ENCODE data around the gene GNAQ. TPM values are rescaled to one million over a fixed set of nuclear protein-coding genes. Genes with fewer than 3 reads are reported as not detected.
A peak's percentile ranks its signal among the peaks of the same experiment; 100 is the strongest.

GNAQ gene
- total and polyA plus RNA-seq, 2 of the 4 experiments (the other 2 are of a cell fraction), result 23.1 to 50.7 TPM

GRCh38 chr9:77830618-77831285 is 200.9 kb downstream of the GNAQ start:
- H4K91ac ChIP-seq (ENCODE audit: insufficient read depth, low read depth, low read length), result no peak overlapping the region
- no peak overlapping the region for H2BK20ac ChIP-seq (ENCODE audit: low read depth, low read length)
- H3K36me3 ChIP-seq (ENCODE audit: control insufficient read depth, insufficient read depth, low read length), result no peaks in the 10 kb centered on the region
- no peak overlapping the region for H2BK120ac ChIP-seq (ENCODE audit: low read depth, low read length)
- DNase-seq (no peak), ATAC-seq (ENCODE audit: low read depth) (peak; percentile 45; the same call in 1 of the 2 replicates)
- H2BK15ac ChIP-seq (ENCODE audit: low read depth, low read length), result no peak overlapping the region
- H3K9me1 ChIP-seq (ENCODE audit: insufficient read depth, low read length), result peaks cover 6% of the 10 kb centered on the region
- no peak overlapping the region for H3K23ac ChIP-seq (ENCODE audit: low read depth, low read length)
- BruUV-seq (replicated peaks), result no TSS peak
- no peak overlapping the region for H3K4me2 ChIP-seq (ENCODE audit: low read depth, low read length)
- peaks cover 6% of the 10 kb centered on the region for H3K4me1 ChIP-seq (ENCODE audit: control insufficient read depth, insufficient read depth, low read length)
- no peak overlapping the region for H3K56ac ChIP-seq (ENCODE audit: extremely low read depth, insufficient read depth, low read length)
- peaks cover 12 to 36% of the 10 kb centered on the region in 2 experiments for H3K79me1 ChIP-seq (ENCODE audit: low read depth in 1 of 2, low read length in 2 of 2)
- ChIA-PET POLR2A (ENCODE audit: unreplicated experiment) (no interaction called here), CTCF (no interaction called here)
- H4K20me1 ChIP-seq (ENCODE audit: insufficient read depth, low read length), result peaks cover 3% of the 10 kb centered on the region; the same call in 1 of the 2 replicates
- no peak overlapping the region for H3K9ac ChIP-seq (ENCODE audit: low read depth, low read length)
- intact Hi-C loops (cut with micrococcal nuclease), result no loop called here
- H3K9me3 ChIP-seq (ENCODE audit: control insufficient read depth, insufficient read depth, low read length), result no peaks in the 10 kb centered on the region
- H2AK5ac ChIP-seq (ENCODE audit: low read depth, low read length), result no peak overlapping the region
- dilution Hi-C loops (cut with HindIII; ENCODE audit: low sequenced_read_pairs, unreplicated experiment), result no loop called here
- no peak overlapping the region for H2AK9ac ChIP-seq (replicated peaks; ENCODE audit: low read depth, low read length, poor library complexity)
- TF ChIP-seq USF2 (IDR thresholded peaks at IDR 0.05; ENCODE audit: low read depth, low read length) (no peak), CEBPB (IDR thresholded peaks at IDR 0.05; ENCODE audit: low read depth, low read length) (peak; percentile 58)
- H3K14ac ChIP-seq (replicated peaks; ENCODE audit: low read depth, low read length), result no peak overlapping the region
- H3K27me3 ChIP-seq (ENCODE audit: control insufficient read depth, insufficient read depth, low read length), result no peaks in the 10 kb centered on the region
- H2AFZ ChIP-seq (replicated peaks; ENCODE audit: low read length, poor library complexity), result no peak overlapping the region
- no peak overlapping the region for H3K18ac ChIP-seq (ENCODE audit: low read depth, low read length)
- no peak overlapping the region for H4K8ac ChIP-seq (ENCODE audit: low read depth in 2 of 2, low read length in 2 of 2)
- H4K5ac ChIP-seq (ENCODE audit: low read depth, low read length), result no peak overlapping the region
- H2BK5ac ChIP-seq (ENCODE audit: low read depth, low read length, poor library complexity, severe bottlenecking), result no peak overlapping the region
- H3K27ac ChIP-seq (ENCODE audit: insufficient read depth, low read length), result no peak overlapping the region
- in situ Hi-C loops (cut with MboI; ENCODE audit: low sequenced_read_pairs), result no loop called here
- H3K4ac ChIP-seq (ENCODE audit: low read depth, low read length), result no peak overlapping the region
- no peak overlapping the region for H3K4me3 ChIP-seq (ENCODE audit: insufficient read depth, low read depth, low read length)

Measured in IMR-90 (cell line).